Stomach (tissue), 4 donors: ENCODE data around the gene TTC28.

Experiments
- CTCF ChIP-seq, 7 experiments: fragments of 450-650 bp in 4 of 7; fragments of 200-600 bp in 3 of 7; sonication (generic) in 3 of 7; IDR thresholded peaks; one replicate each; pipeline ENCODE4 v1.5.1; 2016 to 2019; ENCODE audit warnings: antibody characterized with exemption in 7 of 7, control low read depth in 2 of 7, mild to moderate bottlenecking in 1 of 7
- EP300 ChIP-seq: sonication (generic); formaldehyde crosslinking; IDR thresholded peaks from one replicate; pipeline ENCODE4 v1.6.1; 2017; ENCODE audit warnings: antibody characterized with exemption
- POLR2A ChIP-seq, 4 donors: fragments of 450-650 bp; IDR thresholded peaks; one replicate each; pipeline ENCODE4 v1.6.1; 2016; ENCODE audit warnings: antibody characterized with exemption in 4 of 4, control low read depth in 2 of 4, mild to moderate bottlenecking in 1 of 4, moderate library complexity in 1 of 4
- POLR2AphosphoS5 ChIP-seq, 3 donors: sonication (generic); formaldehyde crosslinking; IDR thresholded peaks; one replicate each; pipeline ENCODE4 v1.6.1; 2016; ENCODE audit warnings: antibody characterized with exemption in 3 of 3

- TF ChIP-seq CTCF (IDR thresholded peaks at IDR 0.05) (no peak), POLR2A (IDR thresholded peaks at IDR 0.05) (no peak), EP300 (no peak), POLR2AphosphoS5 (IDR thresholded peaks at IDR 0.05) (no peak)
Measured at GRCh38 chr22:28015046-28015425, 664.6 kb downstream of the TTC28 start.
